ENCODE results near the gene GUCA2B. TPM values are rescaled to one million over a fixed set of nuclear protein-coding genes. Genes with fewer than 3 reads are reported as not detected.

Gene GUCA2B
- total RNA-seq, 4 donors from 2014 or later, result 116 to 259 (median 223) TPM; not detected in 1

DNA sequence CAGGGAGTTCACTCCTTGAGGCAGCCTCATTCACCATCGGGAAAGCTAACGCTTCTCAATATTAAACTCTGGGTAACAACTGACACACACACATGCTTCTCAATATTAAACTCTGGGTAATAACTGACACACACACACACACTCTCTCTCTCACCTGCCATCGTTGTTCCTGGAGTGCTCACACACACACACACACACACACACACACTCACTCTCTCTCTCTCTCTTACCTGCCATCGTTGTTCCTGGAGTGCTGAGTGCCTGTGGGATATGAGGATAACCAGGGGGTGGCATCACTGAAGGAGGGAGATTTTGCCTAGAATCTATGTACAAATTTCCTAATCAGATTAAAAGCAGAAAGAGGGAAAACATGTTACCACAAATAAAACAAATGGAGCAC, 28.5 kb downstream of the GUCA2B start:
- TF ChIP-seq POLR2A (IDR thresholded peaks at IDR 0.05) (no peak), POLR2AphosphoS5 (IDR thresholded peaks at IDR 0.05) (no peak), EP300 (IDR thresholded peaks at IDR 0.05; ENCODE audit: low read depth) (no peak)
- TF ChIP-seq, protein P1, sequence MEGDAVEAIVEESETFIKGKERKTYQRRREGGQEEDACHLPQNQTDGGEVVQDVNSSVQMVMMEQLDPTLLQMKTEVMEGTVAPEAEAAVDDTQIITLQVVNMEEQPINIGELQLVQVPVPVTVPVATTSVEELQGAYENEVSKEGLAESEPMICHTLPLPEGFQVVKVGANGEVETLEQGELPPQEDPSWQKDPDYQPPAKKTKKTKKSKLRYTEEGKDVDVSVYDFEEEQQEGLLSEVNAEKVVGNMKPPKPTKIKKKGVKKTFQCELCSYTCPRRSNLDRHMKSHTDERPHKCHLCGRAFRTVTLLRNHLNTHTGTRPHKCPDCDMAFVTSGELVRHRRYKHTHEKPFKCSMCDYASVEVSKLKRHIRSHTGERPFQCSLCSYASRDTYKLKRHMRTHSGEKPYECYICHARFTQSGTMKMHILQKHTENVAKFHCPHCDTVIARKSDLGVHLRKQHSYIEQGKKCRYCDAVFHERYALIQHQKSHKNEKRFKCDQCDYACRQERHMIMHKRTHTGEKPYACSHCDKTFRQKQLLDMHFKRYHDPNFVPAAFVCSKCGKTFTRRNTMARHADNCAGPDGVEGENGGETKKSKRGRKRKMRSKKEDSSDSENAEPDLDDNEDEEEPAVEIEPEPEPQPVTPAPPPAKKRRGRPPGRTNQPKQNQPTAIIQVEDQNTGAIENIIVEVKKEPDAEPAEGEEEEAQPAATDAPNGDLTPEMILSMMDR (IDR thresholded peaks at IDR 0.05), result no peak
- Histone ChIP-seq H3K27ac (no peak overlapping the region), H3K4me3 (no peak overlapping the region), H3K36me3 (peaks cover 0 to 6% (median 0%) of the 10 kb centered on the region in 4 donors), H3K27me3 (no peaks in the 10 kb centered on the region), H3K9me3 (no peaks in the 10 kb centered on the region), H3K4me1 (peaks cover 0 to 6% (median 0%) of the 10 kb centered on the region in 4 donors)
- in situ Hi-C loops (cut with MboI; ENCODE audit: low pct_ligation_motif_present in 1 of 4, low pct_unique_long_range_greater_than_20kb in 1 of 4, low sequenced_read_pairs in 3 of 4), result no loop called here
- intact Hi-C loops (cut with DNase I; ENCODE audit: low total_unique reads), result no loop called here
- no peak for DNase-seq
- WGBS, 2 donors (ENCODE audit: low coverage in 1 of 2), result 81 to 90% methylated on average over 2 to 4 of the region's 4 CpGs

DNA sequence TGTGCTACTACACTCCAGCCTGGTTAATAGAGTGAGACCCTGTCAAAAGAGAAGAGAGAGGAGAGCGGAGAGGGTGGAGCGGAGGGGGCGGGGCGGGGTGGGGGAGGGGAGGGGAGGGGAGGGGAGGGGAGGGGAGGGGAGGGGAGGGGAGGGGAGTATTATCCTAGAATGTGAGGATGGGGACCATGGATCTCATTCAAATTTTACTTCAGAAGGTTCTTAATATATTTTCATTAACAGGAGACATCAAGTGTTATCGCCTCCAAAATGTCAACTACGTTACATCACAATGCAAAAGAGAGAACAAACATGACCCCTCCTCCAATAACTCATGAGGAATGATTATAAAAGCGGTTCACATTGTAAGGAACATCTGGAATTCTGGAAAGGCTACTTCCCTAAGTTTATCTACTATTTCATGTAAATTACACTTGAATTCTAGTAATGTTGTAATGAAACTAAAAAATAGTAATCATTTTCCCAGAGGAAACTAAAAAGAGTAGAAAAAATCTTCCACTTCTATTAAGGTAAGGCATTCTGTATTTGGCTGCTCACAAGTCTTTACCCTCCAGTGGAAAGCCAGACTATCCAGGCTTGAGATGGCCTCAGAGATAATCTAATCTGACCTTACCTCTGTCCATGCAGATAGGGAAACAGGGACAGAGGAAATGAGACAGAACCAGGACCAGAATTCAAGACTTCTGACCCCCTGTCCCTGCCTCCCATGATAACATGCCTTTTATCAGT, 30.2 kb downstream of the GUCA2B start:
- in situ Hi-C loops (cut with MboI; ENCODE audit: low pct_ligation_motif_present in 1 of 4, low pct_unique_long_range_greater_than_20kb in 1 of 4, low sequenced_read_pairs in 3 of 4), result no loop called here
- WGBS, 2 donors (ENCODE audit: low coverage in 1 of 2), result 73 to 96% methylated on average over 4 to 7 of the region's 7 CpGs
- no peak for TF ChIP-seq POLR2AphosphoS5 (IDR thresholded peaks at IDR 0.05)
- no peak for TF ChIP-seq EP300 (IDR thresholded peaks at IDR 0.05; ENCODE audit: low read depth)
- TF ChIP-seq POLR2A (IDR thresholded peaks at IDR 0.05), result no peak
- TF ChIP-seq, protein P1 (IDR thresholded peaks at IDR 0.05), result no peak
- peaks cover 0 to 18% (median 2%) of the 10 kb centered on the region in 4 donors for H3K36me3 ChIP-seq
- DNase-seq, result no peak
- H3K27me3 ChIP-seq, result no peaks in the 10 kb centered on the region
- no peaks in the 10 kb centered on the region for H3K9me3 ChIP-seq
- no peak overlapping the region for H3K27ac ChIP-seq
- no peaks in the 10 kb centered on the region for H3K4me1 ChIP-seq
- intact Hi-C loops (cut with DNase I; ENCODE audit: low total_unique reads), result no loop called here
- H3K4me3 ChIP-seq, result no peak overlapping the region

DNA sequence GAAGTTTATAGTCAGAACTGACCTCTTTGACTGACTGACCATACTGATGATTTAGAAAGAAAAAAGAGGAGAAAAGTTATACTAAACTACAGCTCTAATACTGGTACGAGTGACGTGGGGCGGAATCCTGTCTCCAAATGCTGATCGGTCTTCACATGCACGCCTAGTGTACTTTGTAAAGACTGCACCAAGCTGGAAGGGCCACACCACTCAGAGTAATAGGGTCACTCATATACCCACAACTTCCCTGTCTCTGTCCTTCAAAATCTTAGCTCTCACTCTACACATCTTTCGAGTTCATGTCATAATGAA, 30.7 kb downstream of the GUCA2B start:
- intact Hi-C loops (cut with DNase I; ENCODE audit: low total_unique reads) (no loop called here), in situ Hi-C loops (cut with MboI; ENCODE audit: low pct_ligation_motif_present in 1 of 4, low pct_unique_long_range_greater_than_20kb in 1 of 4, low sequenced_read_pairs in 3 of 4) (no loop called here)
- H3K4me3 ChIP-seq, result no peak overlapping the region
- H3K36me3 ChIP-seq, result peaks cover 0 to 22% (median 4%) of the 10 kb centered on the region in 4 donors
- H3K9me3 ChIP-seq, result no peaks in the 10 kb centered on the region
- no peak overlapping the region for H3K27ac ChIP-seq
- H3K27me3 ChIP-seq, result no peaks in the 10 kb centered on the region
- H3K4me1 ChIP-seq, result no peaks in the 10 kb centered on the region
- TF ChIP-seq, protein P1 (IDR thresholded peaks at IDR 0.05), result no peak
- TF ChIP-seq POLR2A (IDR thresholded peaks at IDR 0.05), result no peak
- TF ChIP-seq POLR2AphosphoS5 (IDR thresholded peaks at IDR 0.05), result no peak
- TF ChIP-seq EP300 (IDR thresholded peaks at IDR 0.05; ENCODE audit: low read depth), result no peak
- 93 to 97% methylated on average over 6 of the region's 6 CpGs for WGBS, 2 donors (ENCODE audit: low coverage in 1 of 2)
- no peak for DNase-seq

DNA sequence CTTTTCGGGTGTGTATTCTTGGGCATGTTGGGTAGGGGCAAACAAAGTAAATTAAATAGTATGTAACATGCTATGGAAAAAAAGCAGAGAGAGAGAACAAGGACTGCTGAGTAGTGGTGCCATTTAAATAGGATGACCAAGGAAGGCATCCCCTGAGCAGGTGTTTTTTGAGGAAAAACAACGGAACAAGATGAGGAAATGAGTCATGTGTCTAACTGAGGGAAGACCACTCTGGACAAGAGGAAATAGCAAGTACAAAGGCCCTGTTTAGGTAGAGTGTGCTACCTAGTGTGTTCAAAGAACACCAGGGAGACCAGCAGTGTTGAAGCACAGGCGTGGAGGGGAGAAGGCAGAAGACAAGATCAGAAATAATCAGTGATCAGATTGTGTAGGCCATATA, 31.4 kb downstream of the GUCA2B start:
- 87 to 100% methylated on average over 3 of the region's 3 CpGs for WGBS, 2 donors (ENCODE audit: low coverage in 1 of 2)
- TF ChIP-seq POLR2AphosphoS5 (IDR thresholded peaks at IDR 0.05), result no peak
- TF ChIP-seq, protein P1 (IDR thresholded peaks at IDR 0.05), result no peak
- no peak for TF ChIP-seq EP300 (IDR thresholded peaks at IDR 0.05; ENCODE audit: low read depth)
- no peak for TF ChIP-seq POLR2A (IDR thresholded peaks at IDR 0.05)
- Histone ChIP-seq H3K27ac (no peak overlapping the region), H3K4me1 (no peaks in the 10 kb centered on the region), H3K27me3 (no peaks in the 10 kb centered on the region), H3K4me3 (no peak overlapping the region), H3K36me3 (peaks cover 0 to 22% (median 4%) of the 10 kb centered on the region in 4 donors), H3K9me3 (no peaks in the 10 kb centered on the region)
- in situ Hi-C loops (cut with MboI; ENCODE audit: low pct_ligation_motif_present in 1 of 4, low pct_unique_long_range_greater_than_20kb in 1 of 4, low sequenced_read_pairs in 3 of 4), result no loop called here
- intact Hi-C loops (cut with DNase I; ENCODE audit: low total_unique reads), result no loop called here
- DNase-seq, result no peak

Data from transverse colon (tissue), 4 donors.